B cell (primary cell): ENCODE data around the gene LMLN.

Experiments
- EZH2 ChIP-seq: IDR thresholded peaks from 2 replicates; pipeline ENCODE4 v1.6.1; 2012; ENCODE audit warnings: borderline replicate concordance, low read depth, mild to moderate bottlenecking, moderate library complexity, low read length; ENCODE audit not compliant: insufficient read depth, poor library complexity, severe bottlenecking
- TF ChIP-seq, protein P1 (sequence below): fragments of 200-600 bp; IDR thresholded peaks from one replicate; pipeline ENCODE4 v1.8.0; 2022; ENCODE audit warnings: antibody characterized with exemption, mild to moderate bottlenecking

GRCh38 chr3:197940745-197941384, 19.2 kb upstream of the LMLN start:
- TF ChIP-seq, protein P1, sequence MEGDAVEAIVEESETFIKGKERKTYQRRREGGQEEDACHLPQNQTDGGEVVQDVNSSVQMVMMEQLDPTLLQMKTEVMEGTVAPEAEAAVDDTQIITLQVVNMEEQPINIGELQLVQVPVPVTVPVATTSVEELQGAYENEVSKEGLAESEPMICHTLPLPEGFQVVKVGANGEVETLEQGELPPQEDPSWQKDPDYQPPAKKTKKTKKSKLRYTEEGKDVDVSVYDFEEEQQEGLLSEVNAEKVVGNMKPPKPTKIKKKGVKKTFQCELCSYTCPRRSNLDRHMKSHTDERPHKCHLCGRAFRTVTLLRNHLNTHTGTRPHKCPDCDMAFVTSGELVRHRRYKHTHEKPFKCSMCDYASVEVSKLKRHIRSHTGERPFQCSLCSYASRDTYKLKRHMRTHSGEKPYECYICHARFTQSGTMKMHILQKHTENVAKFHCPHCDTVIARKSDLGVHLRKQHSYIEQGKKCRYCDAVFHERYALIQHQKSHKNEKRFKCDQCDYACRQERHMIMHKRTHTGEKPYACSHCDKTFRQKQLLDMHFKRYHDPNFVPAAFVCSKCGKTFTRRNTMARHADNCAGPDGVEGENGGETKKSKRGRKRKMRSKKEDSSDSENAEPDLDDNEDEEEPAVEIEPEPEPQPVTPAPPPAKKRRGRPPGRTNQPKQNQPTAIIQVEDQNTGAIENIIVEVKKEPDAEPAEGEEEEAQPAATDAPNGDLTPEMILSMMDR, result no peak
- TF ChIP-seq EZH2, result no peak
